ENCODE data around the gene ETS1.

The ETS1 gene

GRCh38 chr11:128479144-128479543, 108.2 kb downstream of the ETS1 start (continued):
- TF ChIP-seq, protein P1, sequence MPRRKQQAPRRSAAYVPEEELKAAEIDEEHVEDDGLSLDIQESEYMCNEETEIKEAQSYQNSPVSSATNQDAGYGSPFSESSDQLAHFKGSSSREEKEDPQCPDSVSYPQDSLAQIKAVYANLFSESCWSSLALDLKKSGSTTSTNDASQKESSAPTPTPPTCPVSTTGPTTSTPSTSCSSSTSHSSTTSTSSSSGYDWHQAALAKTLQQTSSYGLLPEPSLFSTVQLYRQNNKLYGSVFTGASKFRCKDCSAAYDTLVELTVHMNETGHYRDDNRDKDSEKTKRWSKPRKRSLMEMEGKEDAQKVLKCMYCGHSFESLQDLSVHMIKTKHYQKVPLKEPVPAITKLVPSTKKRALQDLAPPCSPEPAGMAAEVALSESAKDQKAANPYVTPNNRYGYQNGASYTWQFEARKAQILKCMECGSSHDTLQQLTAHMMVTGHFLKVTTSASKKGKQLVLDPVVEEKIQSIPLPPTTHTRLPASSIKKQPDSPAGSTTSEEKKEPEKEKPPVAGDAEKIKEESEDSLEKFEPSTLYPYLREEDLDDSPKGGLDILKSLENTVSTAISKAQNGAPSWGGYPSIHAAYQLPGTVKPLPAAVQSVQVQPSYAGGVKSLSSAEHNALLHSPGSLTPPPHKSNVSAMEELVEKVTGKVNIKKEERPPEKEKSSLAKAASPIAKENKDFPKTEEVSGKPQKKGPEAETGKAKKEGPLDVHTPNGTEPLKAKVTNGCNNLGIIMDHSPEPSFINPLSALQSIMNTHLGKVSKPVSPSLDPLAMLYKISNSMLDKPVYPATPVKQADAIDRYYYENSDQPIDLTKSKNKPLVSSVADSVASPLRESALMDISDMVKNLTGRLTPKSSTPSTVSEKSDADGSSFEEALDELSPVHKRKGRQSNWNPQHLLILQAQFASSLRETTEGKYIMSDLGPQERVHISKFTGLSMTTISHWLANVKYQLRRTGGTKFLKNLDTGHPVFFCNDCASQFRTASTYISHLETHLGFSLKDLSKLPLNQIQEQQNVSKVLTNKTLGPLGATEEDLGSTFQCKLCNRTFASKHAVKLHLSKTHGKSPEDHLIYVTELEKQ (tag by site-specific recombination; IDR thresholded peaks at IDR 0.05; ENCODE audit: borderline replicate concordance) = no peak
- TF ChIP-seq ZNF571 (tag by site-specific recombination; IDR thresholded peaks at IDR 0.05) = no peak
- no peak for TF ChIP-seq ZNF362 (tag by site-specific recombination; IDR thresholded peaks at IDR 0.05)

DNA sequence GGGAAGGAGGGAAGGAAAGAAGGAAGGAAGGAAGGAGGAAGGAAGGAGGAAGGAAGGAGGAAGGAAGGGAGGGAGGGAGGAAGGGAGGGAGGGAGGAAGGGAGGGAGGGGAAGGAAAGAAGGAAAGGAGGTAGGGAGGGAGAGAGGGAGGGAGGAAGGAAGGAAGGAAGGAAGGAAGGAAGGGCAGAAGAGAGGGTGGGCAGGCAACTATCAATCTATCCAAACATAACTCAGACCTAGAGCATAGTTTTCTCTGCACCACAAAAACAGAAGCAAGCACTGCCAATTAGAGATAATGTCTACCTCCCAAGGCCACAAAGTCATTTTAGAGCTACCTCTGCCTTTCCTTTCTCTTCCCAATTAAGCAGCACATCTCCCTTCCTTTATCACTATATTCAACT, 109.1 kb downstream of the ETS1 start:
- Histone ChIP-seq H3K27ac (ENCODE audit: extremely low read depth, low read depth, low read length) (no peak overlapping the region), H3K36me3 (ENCODE audit: control insufficient read depth in 2 of 2, insufficient read depth in 1 of 2, low read length in 2 of 2) (peaks cover 0 to 14% of the 10 kb centered on the region in 2 experiments; a peak in 1 of 3 replicates), H3K4me1 (ENCODE audit: control insufficient read depth, insufficient read depth, low read length) (peaks cover 6% of the 10 kb centered on the region), H3K9me3 (ENCODE audit: control insufficient read depth, insufficient read depth, low read depth, low read length) (no peaks in the 10 kb centered on the region), H3K4me3 (ENCODE audit: low read depth, low read length) (no peak overlapping the region)
- CTCF ChIA-PET = interaction anchor here (1.1 kb wide), 1 partner anchor 478 kb away, joined by 3 read pairs; no protein-coding TSS in a partner anchor
- POLR2A ChIA-PET = no interaction called here
- TF ChIP-seq ZNF501 (tag by site-specific recombination; IDR thresholded peaks at IDR 0.05) = no peak
- no peak for TF ChIP-seq ZNF658 (tag by site-specific recombination; IDR thresholded peaks at IDR 0.05)
- TF ChIP-seq, protein P2, sequence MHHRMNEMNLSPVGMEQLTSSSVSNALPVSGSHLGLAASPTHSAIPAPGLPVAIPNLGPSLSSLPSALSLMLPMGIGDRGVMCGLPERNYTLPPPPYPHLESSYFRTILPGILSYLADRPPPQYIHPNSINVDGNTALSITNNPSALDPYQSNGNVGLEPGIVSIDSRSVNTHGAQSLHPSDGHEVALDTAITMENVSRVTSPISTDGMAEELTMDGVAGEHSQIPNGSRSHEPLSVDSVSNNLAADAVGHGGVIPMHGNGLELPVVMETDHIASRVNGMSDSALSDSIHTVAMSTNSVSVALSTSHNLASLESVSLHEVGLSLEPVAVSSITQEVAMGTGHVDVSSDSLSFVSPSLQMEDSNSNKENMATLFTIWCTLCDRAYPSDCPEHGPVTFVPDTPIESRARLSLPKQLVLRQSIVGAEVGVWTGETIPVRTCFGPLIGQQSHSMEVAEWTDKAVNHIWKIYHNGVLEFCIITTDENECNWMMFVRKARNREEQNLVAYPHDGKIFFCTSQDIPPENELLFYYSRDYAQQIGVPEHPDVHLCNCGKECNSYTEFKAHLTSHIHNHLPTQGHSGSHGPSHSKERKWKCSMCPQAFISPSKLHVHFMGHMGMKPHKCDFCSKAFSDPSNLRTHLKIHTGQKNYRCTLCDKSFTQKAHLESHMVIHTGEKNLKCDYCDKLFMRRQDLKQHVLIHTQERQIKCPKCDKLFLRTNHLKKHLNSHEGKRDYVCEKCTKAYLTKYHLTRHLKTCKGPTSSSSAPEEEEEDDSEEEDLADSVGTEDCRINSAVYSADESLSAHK (tag by site-specific recombination; IDR thresholded peaks at IDR 0.05) = no peak
- TF ChIP-seq ZNF302 (tag by site-specific recombination; IDR thresholded peaks at IDR 0.05; ENCODE audit: low read depth) = no peak
- no peak for TF ChIP-seq ZIC2 (tag by site-specific recombination; IDR thresholded peaks at IDR 0.05)
- TF ChIP-seq ZNF518A (tag by site-specific recombination; conservative IDR thresholded peaks at IDR 0.05; ENCODE audit: low read depth) = no peak
- no peak for TF ChIP-seq ZNF174 (tag by site-specific recombination; IDR thresholded peaks at IDR 0.05)

GRCh38 chr11:128477811-128478210, 109.5 kb downstream of the ETS1 start:
- no peak overlapping the region for H3K4me3 ChIP-seq (ENCODE audit: low read depth, low read length)
- peaks cover 0 to 12% of the 10 kb centered on the region in 2 experiments; a peak in 1 of 3 replicates for H3K36me3 ChIP-seq (ENCODE audit: control insufficient read depth in 2 of 2, insufficient read depth in 1 of 2, low read length in 2 of 2)
- CTCF ChIA-PET = interaction anchor here (1.4 kb wide), 1 partner anchor 152 kb away, joined by 5 read pairs; no protein-coding TSS in a partner anchor
- H3K27ac ChIP-seq (ENCODE audit: extremely low read depth, low read depth, low read length) = no peak overlapping the region
- H3K4me1 ChIP-seq (ENCODE audit: control insufficient read depth, insufficient read depth, low read length) = peaks cover 6% of the 10 kb centered on the region
- no peaks in the 10 kb centered on the region for H3K9me3 ChIP-seq (ENCODE audit: control insufficient read depth, insufficient read depth, low read depth, low read length)
- POLR2A ChIA-PET = no interaction called here
- TF ChIP-seq, protein P3, sequence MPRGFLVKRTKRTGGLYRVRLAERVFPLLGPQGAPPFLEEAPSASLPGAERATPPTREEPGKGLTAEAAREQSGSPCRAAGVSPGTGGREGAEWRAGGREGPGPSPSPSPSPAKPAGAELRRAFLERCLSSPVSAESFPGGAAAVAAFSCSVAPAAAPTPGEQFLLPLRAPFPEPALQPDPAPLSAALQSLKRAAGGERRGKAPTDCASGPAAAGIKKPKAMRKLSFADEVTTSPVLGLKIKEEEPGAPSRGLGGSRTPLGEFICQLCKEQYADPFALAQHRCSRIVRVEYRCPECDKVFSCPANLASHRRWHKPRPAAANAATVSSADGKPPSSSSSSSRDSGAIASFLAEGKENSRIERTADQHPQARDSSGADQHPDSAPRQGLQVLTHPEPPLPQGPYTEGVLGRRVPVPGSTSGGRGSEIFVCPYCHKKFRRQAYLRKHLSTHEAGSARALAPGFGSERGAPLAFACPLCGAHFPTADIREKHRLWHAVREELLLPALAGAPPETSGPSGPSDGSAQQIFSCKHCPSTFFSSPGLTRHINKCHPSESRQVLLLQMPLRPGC (tag by site-specific recombination; IDR thresholded peaks at IDR 0.05) = no peak
- TF ChIP-seq ZNF18 (tag by site-specific recombination; IDR thresholded peaks at IDR 0.05) = no peak
- no peak for TF ChIP-seq ZNF416 (tag by site-specific recombination; IDR thresholded peaks at IDR 0.05)
- no peak for TF ChIP-seq CTCF (tag by site-specific recombination; IDR thresholded peaks at IDR 0.05)
- no peak for TF ChIP-seq ZNF561 (tag by site-specific recombination; IDR thresholded peaks at IDR 0.05; ENCODE audit: borderline replicate concordance)

All from HEK293 (cell line).